Endothelial cell of umbilical vein (primary cell): ENCODE measurements around the gene RBM33. TPM values are rescaled to one million over a fixed set of nuclear protein-coding genes. Genes with fewer than 3 reads are reported as not detected.

Experiments used
- BruUV-seq: library from RNA; stranded (reverse); fragments of 400-500 nt; replicated peaks from 2 replicates; lab custom pipeline; 2021; lab: Mats Ljungman, UMichigan
- CTCF ChIA-PET: fragments of 300-600, 350-600 bp; sonication (Branson Sonifier 250); formaldehyde crosslinking; loops from one replicate; lab custom pipeline; 2021; ENCODE audit warnings: antibody characterized with exemption, inconsistent platforms; lab: Charles Lee
- POLR2A ChIA-PET: fragments of 300-600, 350-600 bp; sonication (Branson Sonifier 250); formaldehyde crosslinking; loops from one replicate; lab custom pipeline; 2021; ENCODE audit warnings: antibody characterized with exemption, inconsistent platforms; lab: Charles Lee
- DNase-seq: peaks from one replicate; pipeline ENCODE4 v3.0.0-alpha.2; 2011; ENCODE audit warnings: low read depth, low spot score
- FAIRE-seq: peaks from 2 replicates; lab custom pipeline; 2011; peaks lifted over from hg19 to GRCh38; lab: Jason Lieb, UNC
- H2AFZ ChIP-seq: 2 replicates; pipeline ENCODE4 v1.6.0; 2012; ENCODE audit warnings: low read depth, low read length, control low read depth, inconsistent platforms
- H3K27ac ChIP-seq: 2 replicates; pipeline ENCODE4 v1.5.1; 2011; ENCODE audit warnings: low read depth, mild to moderate bottlenecking, control low read depth, low read length, moderate library complexity; ENCODE audit not compliant: insufficient read depth
- H3K27me3 ChIP-seq, 2 experiments: 2 replicates each; pipeline versions ENCODE4 v1.6.0 to v1.6.1; 2011; ENCODE audit warnings: low read length in 2 of 2, mixed read lengths in 1 of 2; ENCODE audit not compliant: control insufficient read depth in 2 of 2, insufficient read depth in 2 of 2
- H3K36me3 ChIP-seq, 2 experiments: 2 replicates in 1 of 2; 3 replicates in 1 of 2; pipeline ENCODE4 v1.5.1; 2011; ENCODE audit warnings: low read length in 2 of 2, mild to moderate bottlenecking in 1 of 2, moderate library complexity in 1 of 2; ENCODE audit not compliant: control insufficient read depth in 2 of 2, insufficient read depth in 2 of 2; ENCODE audit errors: extremely low read depth in 1 of 2
- H3K4me1 ChIP-seq: 3 replicates; pipeline ENCODE4 v1.5.1; 2011; ENCODE audit warnings: mild to moderate bottlenecking, low read length; ENCODE audit not compliant: control insufficient read depth, insufficient read depth; ENCODE audit errors: extremely low read depth
- H3K4me2 ChIP-seq: 2 replicates; pipeline ENCODE4 v1.6.1; 2011; ENCODE audit warnings: low read length, control low read depth, mixed read lengths; ENCODE audit not compliant: insufficient read depth
- H3K4me3 ChIP-seq, 3 experiments: fragments of 200-600 bp in 1 of 3; sonication (generic), shearing (Covaris generic) in 1 of 3; replicated peaks in 1 of 3; 2 replicates each; pipeline ENCODE4 v1.5.1; 2011 to 2016; ENCODE audit warnings: control low read depth in 3 of 3, low read length in 3 of 3, mild to moderate bottlenecking in 2 of 3, inconsistent platforms in 1 of 3, low read depth in 1 of 3, moderate library complexity in 1 of 3; ENCODE audit not compliant: insufficient read depth in 1 of 3
- H3K79me2 ChIP-seq: 2 replicates; pipeline ENCODE4 v1.6.0; 2012; ENCODE audit warnings: low read length, inconsistent platforms; ENCODE audit not compliant: control insufficient read depth, insufficient read depth
- H3K9ac ChIP-seq: replicated peaks from 2 replicates; pipeline ENCODE3; 2011; ENCODE audit warnings: low read length, control low read depth; ENCODE audit not compliant: insufficient read depth; ENCODE audit errors: extremely low read depth
- H3K9me1 ChIP-seq: replicated peaks from 3 replicates; pipeline ENCODE4 v1.6.0; 2011; ENCODE audit warnings: mild to moderate bottlenecking, low read length; ENCODE audit not compliant: control insufficient read depth, insufficient read depth; ENCODE audit errors: extremely low read depth
- H3K9me3 ChIP-seq: replicated peaks from 2 replicates; pipeline ENCODE4 v1.5.1; 2012; ENCODE audit warnings: low read length, inconsistent platforms; ENCODE audit not compliant: control insufficient read depth, insufficient read depth
- H4K20me1 ChIP-seq: replicated peaks from 2 replicates; pipeline ENCODE3; 2011; ENCODE audit warnings: mild to moderate bottlenecking, low read length; ENCODE audit not compliant: control insufficient read depth, insufficient read depth; ENCODE audit errors: extremely low read depth
- CTCF ChIP-seq, 2 donors: IDR thresholded peaks; 1 replicate in 1 of 2; 2 replicates in 1 of 2; pipeline ENCODE4 v1.5.1; 2011; ENCODE audit warnings: low read length in 2 of 2, mild to moderate bottlenecking in 2 of 2, moderate library complexity in 2 of 2, control low read depth in 1 of 2, inconsistent platforms in 1 of 2, low read depth in 1 of 2; ENCODE audit not compliant: insufficient read depth in 1 of 2; ENCODE audit errors: extremely low read depth in 1 of 2
- EZH2 ChIP-seq: IDR thresholded peaks from 2 replicates; pipeline ENCODE4 v1.6.1; 2012; ENCODE audit warnings: borderline replicate concordance, low read depth, mild to moderate bottlenecking, moderate library complexity, low read length, inconsistent platforms; ENCODE audit not compliant: severe bottlenecking
- FOS ChIP-seq: IDR thresholded peaks from 2 replicates; pipeline ENCODE4 v1.6.1; 2011; ENCODE audit warnings: mild to moderate bottlenecking, low read length, moderate library complexity, borderline replicate concordance; ENCODE audit not compliant: insufficient read depth
- GATA2 ChIP-seq: IDR thresholded peaks from 2 replicates; pipeline ENCODE4 v1.7.0; 2011; ENCODE audit warnings: low read depth, mild to moderate bottlenecking, moderate library complexity, mixed read lengths, low read length; ENCODE audit not compliant: insufficient read length, insufficient read depth
- JUN ChIP-seq: IDR thresholded peaks from 2 replicates; pipeline ENCODE4 v1.6.1; 2011; ENCODE audit warnings: borderline replicate concordance, low read depth; ENCODE audit not compliant: insufficient read length, insufficient read depth
- MAX ChIP-seq: IDR thresholded peaks from 2 replicates; pipeline ENCODE4 v1.6.1; 2011; ENCODE audit not compliant: insufficient read depth, insufficient read length
- MYC ChIP-seq: IDR thresholded peaks from one replicate; pipeline ENCODE4 v1.6.1; 2011; ENCODE audit warnings: mild to moderate bottlenecking, low read depth, low read length
- POLR2A ChIP-seq: IDR thresholded peaks from 2 replicates; pipeline ENCODE4 v1.6.1; 2012; ENCODE audit warnings: low read depth, mild to moderate bottlenecking, control low read depth, low read length
- POLR2AphosphoS5 ChIP-seq: IDR thresholded peaks from 2 replicates; pipeline ENCODE4 v1.6.1; 2012; ENCODE audit warnings: low read depth, mild to moderate bottlenecking, control low read depth, low read length, moderate library complexity; ENCODE audit not compliant: insufficient read depth
- dilution Hi-C: fragments of 300-500 bp; cut with MboI; formaldehyde crosslinking; loops from one replicate; pipeline ENCODE4 v1.15.0; 2019; ENCODE audit warnings: low sequenced_read_pairs; ENCODE audit not compliant: extremely low pct_ligation_motif_present
- intact Hi-C: fragments of 100-400 bp; cut with micrococcal nuclease; formaldehyde crosslinking; loops from one replicate; pipeline ENCODE4 v1.10.0; 2022
- polyA plus RNA-seq, 4 experiments: library from polyadenylated mRNA; depleted of rRNA in 3 of 4; stranded (reverse) in 3 of 4; unstranded in 1 of 4; fragments of >200 nt; gene quantifications; 2 replicates each; pipeline versions ENCODE4 v1.2.1 to v1.2.3, GENCODE V29; 2011 to 2012; ENCODE audit warnings: missing spikeins in 1 of 4
- total RNA-seq: library from RNA; stranded (reverse); gene quantifications from 2 replicates; pipeline ENCODE4 v1.2.3, GENCODE V29; 2021

RBM33 gene
- total and polyA plus RNA-seq, 2 donors (not counting 3 experiments of a cell fraction or from before 2014, with no cell fraction given): 16.2 to 68.2 TPM

GRCh38 chr7:155763122-155763521, 118.7 kb downstream of the RBM33 start:
- Histone ChIP-seq H3K9me1 (no peaks in the 10 kb centered on the region), H3K4me3 (no peak overlapping the region), H4K20me1 (peaks cover 2% of the 10 kb centered on the region), H2AFZ (no peak overlapping the region), H3K27me3 (no peaks in the 10 kb centered on the region), H3K9ac (no peak overlapping the region), H3K79me2 (peaks cover 30% of the 10 kb centered on the region), H3K4me1 (peaks cover 16% of the 10 kb centered on the region), H3K9me3 (no peaks in the 10 kb centered on the region), H3K27ac (no peak overlapping the region), H3K4me2 (no peak overlapping the region), H3K36me3 (peaks cover 0 to 12% of the 10 kb centered on the region in 2 experiments)
- FAIRE-seq (no peak), DNase-seq (no peak)
- POLR2A ChIA-PET: no interaction called here
- dilution Hi-C loops: no loop called here
- BruUV-seq: no TSS peak
- intact Hi-C loops: loop anchor here (10.0 kb wide), 2 partner anchors 308 to 468 kb away; partner anchors contain the start of genes EN2 and INSIG1
- CTCF ChIA-PET: interaction anchor here (2.3 kb wide), 1 partner anchor 164 kb away, joined by 23 read pairs; no protein-coding TSS in a partner anchor
- no peak for TF ChIP-seq MYC
- TF ChIP-seq GATA2: no peak
- TF ChIP-seq POLR2A: no peak
- TF ChIP-seq CTCF (IDR thresholded peaks at IDR 0.05; ENCODE audit: extremely low read depth in 1 of 2, insufficient read depth in 1 of 2, low read depth in 1 of 2, low read length in 2 of 2): no peak
- no peak for TF ChIP-seq POLR2AphosphoS5
- TF ChIP-seq FOS: no peak
- no peak for TF ChIP-seq JUN
- TF ChIP-seq MAX: no peak
- no peak for TF ChIP-seq EZH2
